IMR-90 (cell line): ENCODE data around the gene WNT11. TPM values are rescaled to one million over a fixed set of nuclear protein-coding genes. Genes with fewer than 3 reads are reported as not detected.

Experiments used
- ATAC-seq: fragments of 200-7000 bp; cut with Tn5 transposase; 2 replicates; pipeline ENCODE4 v1.9.1; 2020; ENCODE audit warnings: low read depth, mild to moderate bottlenecking, moderate library complexity
- BruUV-seq: library from RNA; stranded (reverse); fragments of 400-500 nt; replicated peaks from 2 replicates; lab custom pipeline; 2021; lab: Mats Ljungman, UMichigan
- CTCF ChIA-PET: fragments of 300-600 bp; formaldehyde crosslinking; extraction: SDS; loops from one replicate; lab custom pipeline; 2021; ENCODE audit warnings: antibody characterized with exemption; lab: Yijun Ruan, JAX
- POLR2A ChIA-PET: fragments of 300-600 bp; sonication (Branson Sonifier 250); formaldehyde crosslinking; loops from one replicate; lab custom pipeline; 2022; ENCODE audit warnings: antibody characterized with exemption; ENCODE audit not compliant: unreplicated experiment; lab: Charles Lee
- DNase-seq: peaks from one replicate; pipeline ENCODE4 v3.0.0; 2013
- H2AFZ ChIP-seq: replicated peaks from 2 replicates; pipeline ENCODE3; 2013; ENCODE audit warnings: low read length, mild to moderate bottlenecking; ENCODE audit not compliant: poor library complexity
- H2AK5ac ChIP-seq: 2 replicates; pipeline ENCODE4 v1.6.1; 2013; ENCODE audit warnings: low read depth, low read length, inconsistent platforms
- H2AK9ac ChIP-seq: replicated peaks from 2 replicates; pipeline ENCODE3; 2013; ENCODE audit warnings: mild to moderate bottlenecking, low read depth, low read length, moderate library complexity; ENCODE audit not compliant: poor library complexity
- H2BK120ac ChIP-seq: 2 replicates; pipeline ENCODE4 v1.6.1; 2013; ENCODE audit warnings: low read depth, low read length, inconsistent platforms
- H2BK15ac ChIP-seq: 3 replicates; pipeline ENCODE4 v1.6.1; 2013; ENCODE audit warnings: low read depth, low read length, inconsistent platforms
- H2BK20ac ChIP-seq: 2 replicates; pipeline ENCODE4 v1.6.1; 2013; ENCODE audit warnings: low read depth, mild to moderate bottlenecking, inconsistent platforms, low read length, moderate library complexity
- H2BK5ac ChIP-seq: 2 replicates; pipeline ENCODE4 v1.6.1; 2013; ENCODE audit warnings: mild to moderate bottlenecking, low read depth, low read length, inconsistent platforms; ENCODE audit not compliant: poor library complexity, severe bottlenecking
- H3K14ac ChIP-seq: replicated peaks from 2 replicates; pipeline ENCODE4 v1.6.1; 2013; ENCODE audit warnings: low read depth, low read length, inconsistent platforms
- H3K18ac ChIP-seq: 2 replicates; pipeline ENCODE4 v1.6.1; 2013; ENCODE audit warnings: low read depth, low read length, control low read depth
- H3K23ac ChIP-seq: 2 replicates; pipeline ENCODE4 v1.6.1; 2013; ENCODE audit warnings: low read depth, low read length, inconsistent platforms
- H3K27ac ChIP-seq: 2 replicates; pipeline ENCODE4 v1.5.1; 2013; ENCODE audit warnings: mild to moderate bottlenecking, control low read depth, low read length; ENCODE audit not compliant: insufficient read depth
- H3K27me3 ChIP-seq: 2 replicates; pipeline ENCODE4 v1.6.1; 2013; ENCODE audit warnings: low read length; ENCODE audit not compliant: control insufficient read depth, insufficient read depth
- H3K36me3 ChIP-seq: 2 replicates; pipeline ENCODE4 v1.6.1; 2013; ENCODE audit warnings: low read length, mixed read lengths; ENCODE audit not compliant: control insufficient read depth, insufficient read depth
- H3K4ac ChIP-seq: 2 replicates; pipeline ENCODE4 v1.6.1; 2013; ENCODE audit warnings: low read depth, low read length, inconsistent platforms
- H3K4me1 ChIP-seq: 2 replicates; pipeline ENCODE4 v1.6.1; 2013; ENCODE audit warnings: low read length, mixed read lengths; ENCODE audit not compliant: control insufficient read depth, insufficient read depth
- H3K4me2 ChIP-seq: 2 replicates; pipeline ENCODE4 v1.6.1; 2013; ENCODE audit warnings: low read depth, mild to moderate bottlenecking, control low read depth, low read length, moderate library complexity
- H3K4me3 ChIP-seq: 2 replicates; pipeline ENCODE4 v1.5.1; 2013; ENCODE audit warnings: low read depth, mild to moderate bottlenecking, control low read depth, low read length, moderate library complexity; ENCODE audit not compliant: insufficient read depth
- H3K56ac ChIP-seq: 2 replicates; pipeline ENCODE4 v1.6.1; 2013; ENCODE audit warnings: low read length, inconsistent platforms; ENCODE audit not compliant: insufficient read depth; ENCODE audit errors: extremely low read depth
- H3K79me1 ChIP-seq, 2 experiments: 2 replicates each; pipeline ENCODE4 v1.6.1; 2013; ENCODE audit warnings: low read length in 2 of 2, inconsistent platforms in 1 of 2, low read depth in 1 of 2
- H3K9ac ChIP-seq: 2 replicates; pipeline ENCODE4 v1.6.1; 2013; ENCODE audit warnings: low read depth, low read length, control low read depth
- H3K9me1 ChIP-seq: 2 replicates; pipeline ENCODE4 v1.6.1; 2013; ENCODE audit warnings: low read length, inconsistent platforms; ENCODE audit not compliant: insufficient read depth
- H3K9me3 ChIP-seq: 2 replicates; pipeline ENCODE4 v1.6.1; 2013; ENCODE audit warnings: low read length; ENCODE audit not compliant: control insufficient read depth, insufficient read depth
- H4K20me1 ChIP-seq: 2 replicates; pipeline ENCODE4 v1.6.1; 2013; ENCODE audit warnings: low read length, inconsistent platforms; ENCODE audit not compliant: insufficient read depth
- H4K5ac ChIP-seq: 2 replicates; pipeline ENCODE4 v1.6.1; 2013; ENCODE audit warnings: mild to moderate bottlenecking, low read depth, low read length, control low read depth
- H4K8ac ChIP-seq, 2 experiments: 2 replicates each; pipeline ENCODE4 v1.6.1; 2013; ENCODE audit warnings: low read depth in 2 of 2, low read length in 2 of 2, control low read depth in 1 of 2, inconsistent platforms in 1 of 2
- H4K91ac ChIP-seq: 2 replicates; pipeline ENCODE4 v1.6.1; 2013; ENCODE audit warnings: low read depth, low read length, inconsistent platforms; ENCODE audit not compliant: insufficient read depth
- BHLHE40 ChIP-seq: fragments of 150-350 bp; IDR thresholded peaks from 2 replicates; pipeline ENCODE4 v1.6.1; 2016; ENCODE audit warnings: mild to moderate bottlenecking, low read depth, low read length
- CEBPB ChIP-seq: IDR thresholded peaks from 2 replicates; pipeline ENCODE4 v1.6.1; 2012; ENCODE audit warnings: low read depth, low read length, improper control_type of control experiment
- CHD1 ChIP-seq: IDR thresholded peaks from 2 replicates; pipeline ENCODE4 v1.6.1; 2012; ENCODE audit warnings: low read depth, low read length, improper control_type of control experiment
- FOS ChIP-seq: fragments of 150-350 bp; IDR thresholded peaks from 2 replicates; pipeline ENCODE4 v1.6.1; 2016; ENCODE audit warnings: low read depth, low read length
- MAFK ChIP-seq: IDR thresholded peaks from 2 replicates; pipeline ENCODE4 v1.6.1; 2012; ENCODE audit warnings: low read depth, low read length, improper control_type of control experiment
- MAZ ChIP-seq: IDR thresholded peaks from 2 replicates; pipeline ENCODE4 v1.6.1; 2012; ENCODE audit warnings: low read depth, mild to moderate bottlenecking, low read length, improper control_type of control experiment, moderate library complexity, borderline replicate concordance
- MXI1 ChIP-seq: IDR thresholded peaks from 2 replicates; pipeline ENCODE4 v1.6.1; 2012; ENCODE audit warnings: low read depth, mild to moderate bottlenecking, low read length, moderate library complexity, borderline replicate concordance
- RAD21 ChIP-seq: IDR thresholded peaks from 2 replicates; pipeline ENCODE4 v1.6.1; 2012; ENCODE audit warnings: low read length, improper control_type of control experiment
- RCOR1 ChIP-seq: IDR thresholded peaks from 2 replicates; pipeline ENCODE4 v1.6.1; 2012; ENCODE audit warnings: mild to moderate bottlenecking, low read length, improper control_type of control experiment; ENCODE audit not compliant: insufficient replicate concordance
- RFX5 ChIP-seq: IDR thresholded peaks from 2 replicates; pipeline ENCODE4 v1.8.0; 2012; ENCODE audit warnings: low read depth, mild to moderate bottlenecking, low read length, moderate library complexity
- SMC3 ChIP-seq: fragments of 150-350 bp; IDR thresholded peaks from 2 replicates; pipeline ENCODE4 v1.6.1; 2016; ENCODE audit warnings: low read depth, mild to moderate bottlenecking, antibody characterized with exemption, low read length, moderate library complexity
- WGBS, 2 experiments: methylation state at CpG; one replicate each; pipeline versions ENCODE4 v1.1.5 to v1.1.7; 2013; ENCODE audit warnings: missing lambda C conversion rate in 2 of 2; ENCODE audit not compliant: insufficient read length in 1 of 2; ENCODE audit errors: extremely low coverage in 2 of 2; 5-methylcytosine and 5-hydroxymethylcytosine counted together
- dilution Hi-C: fragments of 300-500 bp; cut with HindIII; formaldehyde crosslinking; loops from one replicate; pipeline ENCODE4 v1.14.3; 2018; ENCODE audit warnings: low sequenced_read_pairs; ENCODE audit not compliant: unreplicated experiment
- in situ Hi-C: fragments of 300-500 bp; cut with MboI; formaldehyde crosslinking; loops from 3 replicates; pipeline ENCODE4 v1.14.3; 2019; ENCODE audit warnings: low sequenced_read_pairs, inconsistent platforms, mixed read lengths
- intact Hi-C: fragments of 100-400 bp; cut with micrococcal nuclease; formaldehyde crosslinking; loops from 2 replicates; pipeline ENCODE4 v1.10.0; 2022
- polyA plus RNA-seq, 3 experiments: library from polyadenylated mRNA; depleted of rRNA; stranded (reverse); fragments of >200 nt; gene quantifications; 2 replicates each; pipeline ENCODE4 v1.2.3, GENCODE V29; 2012; ENCODE audit warnings: low replicate concordance in 1 of 3
- total RNA-seq: library from RNA; depleted of rRNA; stranded (reverse); fragments of >200 nt; gene quantifications from 2 replicates; pipeline ENCODE4 v1.2.3, GENCODE V29; 2012
- TF ChIP-seq, protein P1 (sequence below): fragments of 150-350 bp; IDR thresholded peaks from 2 replicates; pipeline ENCODE4 v1.6.1; 2017; ENCODE audit warnings: mild to moderate bottlenecking, antibody characterized with exemption, low read length, low read depth
- TF ChIP-seq, protein P2 (sequence below): conservative IDR thresholded peaks from 2 replicates; pipeline ENCODE4 v1.5.1; 2012; ENCODE audit warnings: mild to moderate bottlenecking, low read depth, low read length, improper control_type of control experiment
- TF ChIP-seq, protein P3 (sequence below): fragments of 150-350 bp; IDR thresholded peaks from 2 replicates; pipeline ENCODE4 v1.6.1; 2016; ENCODE audit warnings: low read depth, mild to moderate bottlenecking, low read length, moderate library complexity, borderline replicate concordance

The WNT11 gene
- total and polyA plus RNA-seq, 2 of the 4 experiments (the other 2 are of a cell fraction) = 0.10 TPM; not detected in 1

DNA sequence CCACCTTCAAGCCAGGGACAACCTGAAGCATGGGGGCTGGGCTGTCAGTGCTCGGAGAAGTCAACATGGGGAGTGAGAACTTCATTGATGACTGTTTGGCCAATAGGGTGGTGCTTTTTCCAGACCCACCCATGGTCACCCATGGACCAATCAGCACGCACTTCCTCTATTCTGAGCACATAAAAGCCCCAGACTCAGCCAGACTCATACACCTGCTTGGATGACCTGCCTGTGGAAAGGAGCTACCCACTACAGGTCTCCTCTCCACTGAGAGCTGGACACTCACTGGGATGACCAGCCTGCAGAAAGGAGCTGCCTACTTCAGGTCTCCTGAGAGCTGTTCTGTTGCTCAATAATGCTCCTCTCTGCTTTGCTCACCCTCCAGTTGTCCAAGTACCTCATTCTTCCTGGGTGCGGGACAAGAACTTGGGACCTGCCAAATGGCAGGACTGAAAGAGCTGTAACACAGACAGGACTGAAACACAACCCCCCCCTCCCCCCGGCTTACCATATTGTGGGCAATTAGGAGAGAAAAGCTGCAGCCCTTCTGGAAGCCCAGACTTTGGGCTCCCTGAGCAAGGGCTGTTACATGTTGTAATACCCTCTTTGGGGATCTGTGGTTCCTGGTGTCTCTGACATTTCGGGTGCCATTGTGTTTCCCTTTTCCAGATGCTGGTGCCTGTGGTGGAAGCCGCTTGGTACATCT, 44.4 kb upstream of the WNT11 start:
- no peak for TF ChIP-seq RAD21
- TF ChIP-seq FOS = no peak
- TF ChIP-seq CEBPB = no peak
- no peak for TF ChIP-seq CHD1
- TF ChIP-seq BHLHE40 = no peak
- no peak for TF ChIP-seq MAFK
- no peak for TF ChIP-seq RCOR1
- TF ChIP-seq, protein P1, sequence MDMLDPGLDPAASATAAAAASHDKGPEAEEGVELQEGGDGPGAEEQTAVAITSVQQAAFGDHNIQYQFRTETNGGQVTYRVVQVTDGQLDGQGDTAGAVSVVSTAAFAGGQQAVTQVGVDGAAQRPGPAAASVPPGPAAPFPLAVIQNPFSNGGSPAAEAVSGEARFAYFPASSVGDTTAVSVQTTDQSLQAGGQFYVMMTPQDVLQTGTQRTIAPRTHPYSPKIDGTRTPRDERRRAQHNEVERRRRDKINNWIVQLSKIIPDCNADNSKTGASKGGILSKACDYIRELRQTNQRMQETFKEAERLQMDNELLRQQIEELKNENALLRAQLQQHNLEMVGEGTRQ = no peak
- TF ChIP-seq, protein P2, sequence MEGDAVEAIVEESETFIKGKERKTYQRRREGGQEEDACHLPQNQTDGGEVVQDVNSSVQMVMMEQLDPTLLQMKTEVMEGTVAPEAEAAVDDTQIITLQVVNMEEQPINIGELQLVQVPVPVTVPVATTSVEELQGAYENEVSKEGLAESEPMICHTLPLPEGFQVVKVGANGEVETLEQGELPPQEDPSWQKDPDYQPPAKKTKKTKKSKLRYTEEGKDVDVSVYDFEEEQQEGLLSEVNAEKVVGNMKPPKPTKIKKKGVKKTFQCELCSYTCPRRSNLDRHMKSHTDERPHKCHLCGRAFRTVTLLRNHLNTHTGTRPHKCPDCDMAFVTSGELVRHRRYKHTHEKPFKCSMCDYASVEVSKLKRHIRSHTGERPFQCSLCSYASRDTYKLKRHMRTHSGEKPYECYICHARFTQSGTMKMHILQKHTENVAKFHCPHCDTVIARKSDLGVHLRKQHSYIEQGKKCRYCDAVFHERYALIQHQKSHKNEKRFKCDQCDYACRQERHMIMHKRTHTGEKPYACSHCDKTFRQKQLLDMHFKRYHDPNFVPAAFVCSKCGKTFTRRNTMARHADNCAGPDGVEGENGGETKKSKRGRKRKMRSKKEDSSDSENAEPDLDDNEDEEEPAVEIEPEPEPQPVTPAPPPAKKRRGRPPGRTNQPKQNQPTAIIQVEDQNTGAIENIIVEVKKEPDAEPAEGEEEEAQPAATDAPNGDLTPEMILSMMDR = no peak
- TF ChIP-seq, protein P3, sequence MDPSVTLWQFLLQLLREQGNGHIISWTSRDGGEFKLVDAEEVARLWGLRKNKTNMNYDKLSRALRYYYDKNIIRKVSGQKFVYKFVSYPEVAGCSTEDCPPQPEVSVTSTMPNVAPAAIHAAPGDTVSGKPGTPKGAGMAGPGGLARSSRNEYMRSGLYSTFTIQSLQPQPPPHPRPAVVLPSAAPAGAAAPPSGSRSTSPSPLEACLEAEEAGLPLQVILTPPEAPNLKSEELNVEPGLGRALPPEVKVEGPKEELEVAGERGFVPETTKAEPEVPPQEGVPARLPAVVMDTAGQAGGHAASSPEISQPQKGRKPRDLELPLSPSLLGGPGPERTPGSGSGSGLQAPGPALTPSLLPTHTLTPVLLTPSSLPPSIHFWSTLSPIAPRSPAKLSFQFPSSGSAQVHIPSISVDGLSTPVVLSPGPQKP = no peak
- TF ChIP-seq MAZ = no peak
- no peak for TF ChIP-seq SMC3
- TF ChIP-seq MXI1 = no peak
- no peak for TF ChIP-seq RFX5
- no peak for ATAC-seq

More for the DNA sequence above, 44.4 kb upstream of the WNT11 start:
- Histone ChIP-seq H3K4me2 (no peak overlapping the region), H3K4me3 (no peak overlapping the region), H3K56ac (no peak overlapping the region), H2BK15ac (no peak overlapping the region), H3K9me1 (peaks cover 3% of the 10 kb centered on the region), H2AK9ac (no peak overlapping the region), H2AFZ (no peak overlapping the region), H4K5ac (no peak overlapping the region), H2BK120ac (no peak overlapping the region), H2BK20ac (no peak overlapping the region), H4K20me1 (no peaks in the 10 kb centered on the region), H3K27me3 (peaks cover 71% of the 10 kb centered on the region), H3K9ac (no peak overlapping the region), H3K27ac (no peak overlapping the region), H2BK5ac (no peak overlapping the region), H3K23ac (no peak overlapping the region), H3K4ac (no peak overlapping the region), H3K79me1 (no peaks in the 10 kb centered on the region), H3K36me3 (no peaks in the 10 kb centered on the region), H3K18ac (no peak overlapping the region), H4K8ac (no peak overlapping the region), H3K4me1 (no peaks in the 10 kb centered on the region), H4K91ac (no peak overlapping the region), H3K14ac (no peak overlapping the region), H2AK5ac (no peak overlapping the region), H3K9me3 (peaks cover 18% of the 10 kb centered on the region)
- dilution Hi-C loops (no loop called here), in situ Hi-C loops (no loop called here), intact Hi-C loops (no loop called here)
- 42% methylated on average over 2 of the region's 6 CpGs; no CpG with 5 or more reads in 1 of the 2 experiments for WGBS, 2 experiments
- ChIA-PET CTCF (no interaction called here), POLR2A (no interaction called here)
- no TSS peak for BruUV-seq
- DNase-seq = no peak
